Neural crest cell (in vitro differentiated cells): ENCODE results near the gene DENND4C. TPM values are rescaled to one million over a fixed set of nuclear protein-coding genes. Genes with fewer than 3 reads are reported as not detected.
A peak's percentile ranks its signal among the peaks of the same experiment; 100 is the strongest.

Source experiments
- DNase-seq: peaks from one replicate; pipeline ENCODE4 v3.0.0; 2021; ENCODE audit warnings: low read depth, mixed read lengths, low spot score
- H3K27ac Mint-ChIP-seq: one replicate; pipeline ENCODE4 v1.8.0; 2021; ENCODE audit warnings: mild to moderate bottlenecking, mixed read lengths; ENCODE audit not compliant: unreplicated experiment
- H3K27me3 Mint-ChIP-seq: 2 replicates; pipeline ENCODE4 v1.8.0; 2021; ENCODE audit warnings: low read depth, mild to moderate bottlenecking, mixed read lengths
- H3K36me3 Mint-ChIP-seq: 2 replicates; pipeline ENCODE4 v1.8.0; 2021; ENCODE audit warnings: low read depth, mild to moderate bottlenecking, mixed read lengths
- H3K4me1 Mint-ChIP-seq: 2 replicates; pipeline ENCODE4 v1.8.0; 2021; ENCODE audit warnings: mixed read lengths
- H3K4me3 Mint-ChIP-seq: one replicate; pipeline ENCODE4 v1.8.0; 2021; ENCODE audit warnings: mild to moderate bottlenecking, mixed read lengths
- H3K9me3 Mint-ChIP-seq: 2 replicates; pipeline ENCODE4 v1.8.0; 2021; ENCODE audit warnings: mixed read lengths
- total RNA-seq: library from RNA; stranded (reverse); gene quantifications from 2 replicates; pipeline ENCODE4 v1.2.1, GENCODE V29; 2021
- TF ChIP-seq, protein P1 (sequence below): fragments of 200-600 bp; sonication (generic); conservative IDR thresholded peaks from 2 replicates; pipeline ENCODE4 v1.5.0; 2021; ENCODE audit warnings: antibody characterized with exemption, mild to moderate bottlenecking

DENND4C gene
- total RNA-seq, 1 donor from 2014 or later, result 26.4 TPM

DNA sequence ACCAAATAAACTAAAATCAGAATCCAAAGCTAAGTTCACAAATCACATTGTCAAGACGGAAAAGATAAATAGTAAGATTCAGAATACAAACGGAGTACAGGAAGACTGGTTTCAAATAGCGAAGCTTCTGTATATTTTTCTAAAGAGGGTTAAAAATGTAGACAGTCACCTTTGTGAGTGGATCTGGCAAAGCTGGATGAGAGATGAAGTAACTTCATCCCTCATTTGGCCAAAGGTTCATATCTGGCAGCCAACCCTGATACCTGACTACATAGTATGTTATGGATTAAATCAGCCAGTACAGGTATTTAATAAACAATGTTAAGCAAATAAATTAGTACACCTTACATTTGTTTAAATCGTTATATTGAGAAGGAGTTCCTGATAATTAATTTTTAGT, 21.3 kb upstream of the DENND4C start:
- Mint-ChIP-seq H3K4me3 (no peak overlapping the region), H3K27me3 (no peaks in the 10 kb centered on the region), H3K27ac (no peak overlapping the region), H3K4me1 (no peaks in the 10 kb centered on the region), H3K9me3 (no peaks in the 10 kb centered on the region), H3K36me3 (no peaks in the 10 kb centered on the region)
- TF ChIP-seq, protein P1, sequence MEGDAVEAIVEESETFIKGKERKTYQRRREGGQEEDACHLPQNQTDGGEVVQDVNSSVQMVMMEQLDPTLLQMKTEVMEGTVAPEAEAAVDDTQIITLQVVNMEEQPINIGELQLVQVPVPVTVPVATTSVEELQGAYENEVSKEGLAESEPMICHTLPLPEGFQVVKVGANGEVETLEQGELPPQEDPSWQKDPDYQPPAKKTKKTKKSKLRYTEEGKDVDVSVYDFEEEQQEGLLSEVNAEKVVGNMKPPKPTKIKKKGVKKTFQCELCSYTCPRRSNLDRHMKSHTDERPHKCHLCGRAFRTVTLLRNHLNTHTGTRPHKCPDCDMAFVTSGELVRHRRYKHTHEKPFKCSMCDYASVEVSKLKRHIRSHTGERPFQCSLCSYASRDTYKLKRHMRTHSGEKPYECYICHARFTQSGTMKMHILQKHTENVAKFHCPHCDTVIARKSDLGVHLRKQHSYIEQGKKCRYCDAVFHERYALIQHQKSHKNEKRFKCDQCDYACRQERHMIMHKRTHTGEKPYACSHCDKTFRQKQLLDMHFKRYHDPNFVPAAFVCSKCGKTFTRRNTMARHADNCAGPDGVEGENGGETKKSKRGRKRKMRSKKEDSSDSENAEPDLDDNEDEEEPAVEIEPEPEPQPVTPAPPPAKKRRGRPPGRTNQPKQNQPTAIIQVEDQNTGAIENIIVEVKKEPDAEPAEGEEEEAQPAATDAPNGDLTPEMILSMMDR, result no peak
- no peak for DNase-seq

GRCh38 chr9:19213823-19214222, 16.7 kb upstream of the DENND4C start:
- H3K36me3 Mint-ChIP-seq, result no peaks in the 10 kb centered on the region
- no peak overlapping the region for H3K4me3 Mint-ChIP-seq
- DNase-seq, result no peak
- no peak overlapping the region for H3K27ac Mint-ChIP-seq
- H3K9me3 Mint-ChIP-seq, result no peaks in the 10 kb centered on the region
- H3K4me1 Mint-ChIP-seq, result no peaks in the 10 kb centered on the region
- H3K27me3 Mint-ChIP-seq, result no peaks in the 10 kb centered on the region
- TF ChIP-seq, protein P1, result no peak

DNA sequence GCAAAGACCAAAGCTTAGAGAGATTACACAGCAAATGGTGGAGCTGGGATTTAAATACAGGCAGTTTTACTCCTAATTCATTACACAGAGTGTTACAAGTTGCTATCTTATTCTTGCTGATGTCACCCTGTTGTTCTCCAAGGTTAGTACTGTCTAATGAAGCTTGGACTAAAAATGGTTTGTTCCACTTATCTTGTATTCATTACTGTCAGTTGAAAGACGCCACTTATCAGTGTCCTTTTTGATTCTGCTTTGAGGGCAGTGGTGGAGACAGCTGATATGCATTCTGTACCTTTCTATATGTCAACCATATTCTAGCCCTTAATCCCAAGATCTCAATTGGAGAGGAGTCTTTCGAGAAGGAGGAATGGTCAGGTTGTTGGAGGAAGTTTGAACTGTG, 14.0 kb upstream of the DENND4C start:
- H3K9me3 Mint-ChIP-seq, result no peaks in the 10 kb centered on the region
- no peaks in the 10 kb centered on the region for H3K27me3 Mint-ChIP-seq
- H3K36me3 Mint-ChIP-seq, result no peaks in the 10 kb centered on the region
- H3K4me3 Mint-ChIP-seq, result no peak overlapping the region
- no peaks in the 10 kb centered on the region for H3K4me1 Mint-ChIP-seq
- H3K27ac Mint-ChIP-seq, result no peak overlapping the region
- TF ChIP-seq, protein P1, result no peak
- DNase-seq, result no peak

GRCh38 chr9:19221326-19221725, 9.2 kb upstream of the DENND4C start:
- TF ChIP-seq, protein P1, result no peak
- no peaks in the 10 kb centered on the region for H3K4me1 Mint-ChIP-seq
- H3K4me3 Mint-ChIP-seq, result no peak overlapping the region
- DNase-seq, result no peak
- H3K27ac Mint-ChIP-seq, result no peak overlapping the region
- no peaks in the 10 kb centered on the region for H3K36me3 Mint-ChIP-seq
- H3K9me3 Mint-ChIP-seq, result no peaks in the 10 kb centered on the region
- no peaks in the 10 kb centered on the region for H3K27me3 Mint-ChIP-seq

- H3K4me3 Mint-ChIP-seq, result no peak overlapping the region
- no peaks in the 10 kb centered on the region for H3K36me3 Mint-ChIP-seq
- H3K27ac Mint-ChIP-seq, result peak overlapping the region; percentile 64
- no peaks in the 10 kb centered on the region for H3K9me3 Mint-ChIP-seq
- H3K4me1 Mint-ChIP-seq, result no peaks in the 10 kb centered on the region
- TF ChIP-seq, protein P1, result no peak
- H3K27me3 Mint-ChIP-seq, result no peaks in the 10 kb centered on the region
- no peak for DNase-seq
These were observed 6.8 kb upstream of the DENND4C start for GRCh38 chr9:19223724-19224123.

DNA sequence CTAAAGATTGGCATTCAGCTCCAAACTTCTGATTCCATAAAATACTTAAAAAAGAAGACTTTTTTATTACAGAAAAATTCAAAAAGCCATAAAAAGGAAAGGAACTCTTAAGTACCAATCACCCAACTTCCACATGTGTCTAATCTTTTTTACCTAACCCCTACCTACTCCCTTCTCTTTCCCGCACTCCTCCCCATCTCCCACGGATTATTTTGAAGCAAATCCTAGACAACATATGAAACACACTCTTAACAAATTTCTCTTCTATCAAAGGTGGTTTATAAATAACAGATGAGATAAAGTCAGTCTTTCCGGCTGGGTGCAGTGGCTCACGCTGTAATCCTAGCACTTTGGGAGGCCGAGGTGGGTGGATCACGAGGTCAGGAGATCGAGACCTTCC, 5.9 kb upstream of the DENND4C start:
- H3K4me1 Mint-ChIP-seq, result peaks cover 5% of the 10 kb centered on the region
- TF ChIP-seq, protein P1, result no peak
- peak overlapping the region; percentile 39 for H3K27ac Mint-ChIP-seq
- DNase-seq, result no peak
- H3K36me3 Mint-ChIP-seq, result no peaks in the 10 kb centered on the region
- H3K4me3 Mint-ChIP-seq, result no peak overlapping the region
- H3K27me3 Mint-ChIP-seq, result no peaks in the 10 kb centered on the region
- no peaks in the 10 kb centered on the region for H3K9me3 Mint-ChIP-seq
